WERI-Rb-1 (cell line): ENCODE measurements around the gene DYNC2H1.

Experiments
- DNase-seq: peaks from one replicate; pipeline ENCODE4 v3.0.0-alpha.2; 2020
- H3K27ac ChIP-seq: fragments of 250-450 bp; sonication (Bioruptor Pico); 2 replicates; pipeline ENCODE4 v1.5.1; 2020; ENCODE audit warnings: mild to moderate bottlenecking, moderate library complexity
- H3K27me3 ChIP-seq: fragments of 250-450 bp; sonication (Bioruptor Pico); 2 replicates; pipeline ENCODE4 v1.5.1; 2021; ENCODE audit warnings: mild to moderate bottlenecking, low read depth, moderate library complexity; ENCODE audit not compliant: insufficient read depth, severe bottlenecking
- H3K36me3 ChIP-seq: fragments of 250-450 bp; sonication (Bioruptor Pico); 2 replicates; pipeline ENCODE4 v1.5.1; 2020; ENCODE audit warnings: mild to moderate bottlenecking, moderate library complexity
- H3K4me3 ChIP-seq: 2 replicates; pipeline ENCODE4 v1.5.1; 2011; ENCODE audit warnings: low read depth, mild to moderate bottlenecking, control low read depth, low read length
- H3K9me3 ChIP-seq: fragments of 250-450 bp; sonication (Bioruptor Pico); 2 replicates; pipeline ENCODE4 v1.5.1; 2021; ENCODE audit warnings: mild to moderate bottlenecking, moderate library complexity; ENCODE audit not compliant: severe bottlenecking
- TF ChIP-seq, protein P1 (sequence below): IDR thresholded peaks from 2 replicates; pipeline ENCODE4 v1.5.1; 2011; ENCODE audit warnings: low read depth, mild to moderate bottlenecking, control low read depth, inconsistent platforms, low read length

The DYNC2H1 gene

DNA sequence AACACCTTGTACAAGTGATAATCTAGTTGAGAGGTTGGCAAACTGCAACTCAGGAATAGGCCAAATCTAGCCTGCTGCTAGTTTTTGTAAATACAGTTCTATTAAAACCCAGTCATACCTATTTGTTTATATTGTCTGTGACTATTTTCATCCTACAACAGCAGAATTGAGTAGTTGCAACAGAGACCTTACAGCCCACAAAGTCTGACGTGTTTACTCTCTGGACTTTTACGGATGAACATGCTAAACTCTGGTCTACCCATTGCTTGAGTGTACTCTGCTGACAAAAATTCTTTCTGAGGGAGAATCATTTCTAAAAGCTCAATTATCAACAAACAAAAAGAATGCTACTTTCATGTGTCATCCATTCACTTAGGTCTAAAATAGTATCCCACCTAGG lies 287.0 kb downstream of the DYNC2H1 start:
- H3K36me3 ChIP-seq, result no peaks in the 10 kb centered on the region; the same call in 1 of the 2 replicates
- H3K27me3 ChIP-seq, result no peaks in the 10 kb centered on the region
- H3K4me3 ChIP-seq, result no peak overlapping the region
- DNase-seq, result no peak
- H3K27ac ChIP-seq, result no peak overlapping the region
- H3K9me3 ChIP-seq, result no peaks in the 10 kb centered on the region
- TF ChIP-seq, protein P1, sequence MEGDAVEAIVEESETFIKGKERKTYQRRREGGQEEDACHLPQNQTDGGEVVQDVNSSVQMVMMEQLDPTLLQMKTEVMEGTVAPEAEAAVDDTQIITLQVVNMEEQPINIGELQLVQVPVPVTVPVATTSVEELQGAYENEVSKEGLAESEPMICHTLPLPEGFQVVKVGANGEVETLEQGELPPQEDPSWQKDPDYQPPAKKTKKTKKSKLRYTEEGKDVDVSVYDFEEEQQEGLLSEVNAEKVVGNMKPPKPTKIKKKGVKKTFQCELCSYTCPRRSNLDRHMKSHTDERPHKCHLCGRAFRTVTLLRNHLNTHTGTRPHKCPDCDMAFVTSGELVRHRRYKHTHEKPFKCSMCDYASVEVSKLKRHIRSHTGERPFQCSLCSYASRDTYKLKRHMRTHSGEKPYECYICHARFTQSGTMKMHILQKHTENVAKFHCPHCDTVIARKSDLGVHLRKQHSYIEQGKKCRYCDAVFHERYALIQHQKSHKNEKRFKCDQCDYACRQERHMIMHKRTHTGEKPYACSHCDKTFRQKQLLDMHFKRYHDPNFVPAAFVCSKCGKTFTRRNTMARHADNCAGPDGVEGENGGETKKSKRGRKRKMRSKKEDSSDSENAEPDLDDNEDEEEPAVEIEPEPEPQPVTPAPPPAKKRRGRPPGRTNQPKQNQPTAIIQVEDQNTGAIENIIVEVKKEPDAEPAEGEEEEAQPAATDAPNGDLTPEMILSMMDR, result no peak

DNA sequence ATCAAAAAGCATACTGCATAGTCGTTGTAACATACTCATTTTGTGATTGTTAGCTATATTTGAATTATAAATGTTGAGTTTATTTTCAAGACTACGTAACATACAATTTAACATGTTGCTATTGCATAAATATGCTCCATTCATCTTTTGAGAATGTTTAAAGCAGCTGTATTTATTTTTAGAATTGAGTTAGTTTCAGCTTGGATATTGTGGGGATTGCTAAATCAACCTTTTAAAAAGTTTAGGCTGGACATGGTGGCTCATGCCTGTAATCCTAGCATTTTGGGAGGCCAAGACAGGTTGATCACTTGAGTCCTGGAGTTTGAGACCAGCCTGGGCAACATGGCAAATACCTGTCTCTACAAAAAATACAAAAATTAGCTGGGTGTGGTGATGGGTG lies 288.1 kb downstream of the DYNC2H1 start:
- no peak for DNase-seq
- TF ChIP-seq, protein P1, result no peak

DNA sequence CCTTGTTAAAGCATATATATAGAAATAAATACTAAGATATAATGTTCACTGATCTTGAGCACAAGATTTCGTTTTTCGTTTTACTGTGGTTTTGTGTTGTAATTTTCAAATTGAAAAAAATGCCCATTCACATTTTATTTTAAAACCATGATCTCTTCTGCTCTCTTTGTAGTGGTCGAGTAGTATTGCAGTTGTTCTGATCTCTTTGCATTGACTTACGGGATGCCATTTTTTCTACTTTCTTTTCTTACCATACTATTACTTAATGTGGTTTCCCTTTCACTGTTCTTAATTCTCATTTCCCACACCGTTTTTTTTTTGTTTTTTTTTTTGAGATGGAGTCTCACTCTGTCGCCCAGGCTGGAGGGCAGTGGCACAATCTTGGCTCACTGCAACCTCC lies 289.6 kb downstream of the DYNC2H1 start:
- Histone ChIP-seq H3K9me3 (no peaks in the 10 kb centered on the region), H3K36me3 (no peaks in the 10 kb centered on the region; the same call in 1 of the 2 replicates), H3K27ac (no peak overlapping the region), H3K4me3 (no peak overlapping the region), H3K27me3 (no peaks in the 10 kb centered on the region)
- TF ChIP-seq, protein P1, result no peak
- no peak for DNase-seq

More for the DNA sequence above, 288.1 kb downstream of the DYNC2H1 start:
- H3K9me3 ChIP-seq, result no peaks in the 10 kb centered on the region
- no peaks in the 10 kb centered on the region for H3K27me3 ChIP-seq
- no peak overlapping the region for H3K4me3 ChIP-seq
- H3K27ac ChIP-seq, result no peak overlapping the region
- no peaks in the 10 kb centered on the region; the same call in 1 of the 2 replicates for H3K36me3 ChIP-seq

DNA sequence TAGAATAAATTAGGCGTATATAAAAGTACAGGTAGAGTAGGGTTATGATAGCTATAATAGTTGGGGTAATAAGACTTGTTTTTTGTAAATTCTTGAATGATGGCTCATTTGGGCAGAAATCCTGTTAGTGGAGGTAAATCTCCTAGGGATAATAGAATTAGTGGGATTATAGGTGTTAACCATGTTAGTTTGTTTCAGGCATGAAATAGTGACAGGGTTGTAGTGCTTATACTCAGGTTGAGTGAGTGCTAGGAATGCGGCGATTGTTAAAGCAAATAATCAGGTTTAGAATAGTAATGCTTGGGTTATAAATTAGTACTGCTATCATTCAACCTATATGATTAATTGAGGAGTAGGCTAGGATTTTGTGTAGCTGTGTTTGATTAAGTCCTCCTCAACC lies 297.1 kb downstream of the DYNC2H1 start:
- Histone ChIP-seq H3K27me3 (no peaks in the 10 kb centered on the region), H3K4me3 (no peak overlapping the region), H3K9me3 (no peaks in the 10 kb centered on the region), H3K36me3 (no peaks in the 10 kb centered on the region), H3K27ac (no peak overlapping the region)
- DNase-seq, result no peak
- TF ChIP-seq, protein P1, result no peak

DNA sequence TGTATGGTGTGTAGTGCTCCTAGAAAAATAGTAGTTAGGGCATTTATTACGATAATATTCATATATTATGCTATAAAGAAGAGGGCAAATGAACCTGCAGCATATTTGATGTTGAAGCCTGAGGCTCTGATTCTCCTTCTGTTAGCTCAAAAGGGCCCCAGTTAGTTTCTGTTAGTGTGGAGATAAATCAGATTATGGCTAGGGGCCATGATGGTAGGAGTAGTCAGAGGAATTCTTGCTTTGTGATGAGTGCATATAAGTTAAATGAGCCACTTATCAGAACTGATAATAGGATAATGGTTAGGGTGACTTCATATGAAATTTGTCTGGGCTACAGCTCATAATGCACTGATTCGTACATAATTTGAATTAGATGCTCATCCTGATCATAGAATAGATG lies 298.4 kb downstream of the DYNC2H1 start:
- H3K27ac ChIP-seq, result no peak overlapping the region
- DNase-seq, result no peak
- H3K27me3 ChIP-seq, result no peaks in the 10 kb centered on the region
- TF ChIP-seq, protein P1, result no peak
- H3K36me3 ChIP-seq, result no peaks in the 10 kb centered on the region
- no peak overlapping the region for H3K4me3 ChIP-seq
- H3K9me3 ChIP-seq, result no peaks in the 10 kb centered on the region

DNA sequence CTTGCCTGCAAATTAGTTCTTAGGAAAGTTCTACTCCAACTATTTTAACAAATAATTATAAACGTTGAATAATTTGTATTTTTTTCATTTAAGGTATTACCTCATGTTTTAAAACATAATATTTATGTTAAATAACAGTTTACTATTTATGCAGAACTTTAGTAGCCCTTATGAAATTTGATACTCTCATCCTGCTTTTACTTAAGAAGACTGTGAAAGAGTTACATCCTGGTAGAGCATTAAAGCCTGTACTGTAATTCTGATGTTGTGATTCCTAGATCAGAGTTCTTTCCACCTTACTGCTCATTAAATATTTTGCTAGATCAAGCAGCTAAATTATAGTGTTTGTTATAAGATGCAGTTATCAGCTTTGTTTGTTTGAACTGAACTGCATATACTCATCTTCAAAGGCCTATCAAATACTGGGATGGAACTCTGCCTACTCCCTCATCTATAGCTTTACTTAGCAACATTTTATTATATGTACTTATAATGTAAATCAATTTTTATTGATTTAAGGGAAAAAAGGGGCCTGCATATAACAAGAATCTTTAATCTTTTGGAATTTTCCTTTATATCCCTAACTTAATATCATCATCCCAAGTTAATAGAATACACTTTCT lies 304.2 kb downstream of the DYNC2H1 start:
- no peak overlapping the region for H3K4me3 ChIP-seq
- no peaks in the 10 kb centered on the region for H3K27me3 ChIP-seq
- no peak for DNase-seq
- H3K36me3 ChIP-seq, result no peaks in the 10 kb centered on the region
- H3K27ac ChIP-seq, result no peak overlapping the region
- no peaks in the 10 kb centered on the region for H3K9me3 ChIP-seq
- TF ChIP-seq, protein P1, result no peak
